ENCODE results near the gene WHRN. TPM values are rescaled to one million over a fixed set of nuclear protein-coding genes. Genes with fewer than 3 reads are reported as not detected.

WHRN gene
- total and polyA plus RNA-seq, 2 of the 8 experiments (the other 6 are each of a cell fraction or from before 2014, with no cell fraction given) = 4.4 to 7.7 TPM

DNA sequence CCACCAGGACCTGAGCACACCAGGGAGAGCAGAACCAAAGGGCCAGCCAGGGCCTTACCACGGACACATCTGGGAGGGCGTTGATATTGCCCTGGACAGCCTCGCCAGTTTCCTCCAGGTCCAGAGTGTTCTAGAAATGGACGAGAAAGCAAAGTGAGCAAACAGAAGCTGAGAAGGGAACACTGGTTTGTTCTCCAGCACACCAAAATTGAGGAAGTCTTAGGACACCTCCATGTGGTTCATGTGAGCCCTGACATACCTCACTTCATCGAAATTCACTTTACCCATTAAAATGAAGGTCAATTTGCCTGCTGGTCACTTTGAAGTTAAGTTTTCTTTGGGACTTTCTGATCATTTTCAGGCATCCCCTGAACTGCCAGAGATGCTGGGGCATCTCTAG lies 97.4 kb downstream of the WHRN start:
- no peak overlapping the region for H2BK20ac ChIP-seq (ENCODE audit: low read length)
- no peak overlapping the region for H2BK120ac ChIP-seq (replicated peaks; ENCODE audit: low read depth, low read length)
- CTCF ChIA-PET (ENCODE audit: partially characterized antibody) = interaction anchor here (0.9 to 11.0 kb wide), 10 partner anchors 20 to 268 kb away, joined by 3 to 271 read pairs (median 6); partner anchors contain the start of genes ATP6V1G1 and TEX53
- no peak overlapping the region for H3K27ac ChIP-seq (ENCODE audit: low read depth, low read length)
- no peaks in the 10 kb centered on the region for H3K9me3 ChIP-seq (ENCODE audit: insufficient read depth in 2 of 2, low read depth in 1 of 2, low read length in 1 of 2)
- peak overlapping the region; percentile 53; the same call in 1 of the 2 replicates for H2AK5ac ChIP-seq (ENCODE audit: low read depth, low read length)
- H3K79me2 ChIP-seq (ENCODE audit: control insufficient read depth in 1 of 2, insufficient read depth in 2 of 2, low read length in 2 of 2) = no peaks in the 10 kb centered on the region
- no peak overlapping the region for H4K91ac ChIP-seq (replicated peaks; ENCODE audit: insufficient read length, low read length)
- no peak overlapping the region for H2BK12ac ChIP-seq (ENCODE audit: low read depth, low read length)
- FAIRE-seq (no peak), DNase-seq (ENCODE audit: low read depth in 1 of 2, low spot score in 2 of 2) (no peak)
- no peaks in the 10 kb centered on the region for H4K20me1 ChIP-seq (replicated peaks in 1 of 2; ENCODE audit: control insufficient read depth in 1 of 2, insufficient read depth in 2 of 2, low read length in 2 of 2)
- no peaks in the 10 kb centered on the region for H3K27me3 ChIP-seq (replicated peaks in 1 of 4; ENCODE audit: control insufficient read depth in 3 of 4, extremely low read depth in 1 of 4, insufficient read depth in 3 of 4, low read length in 3 of 4)
- no peak overlapping the region for H2BK15ac ChIP-seq (ENCODE audit: low read length)
- H4K8ac ChIP-seq (ENCODE audit: extremely low read depth, insufficient read depth, low read length) = no peak overlapping the region
- 83% methylated on average over 3 of the region's 5 CpGs; no CpG with 5 or more reads in 1 of the 2 experiments for WGBS, 2 experiments (ENCODE audit: extremely low coverage in 1 of 2, insufficient coverage in 1 of 2, insufficient read length in 1 of 2, insufficient replicate concordance in 2 of 2, low coverage in 1 of 2, low lambda C conversion rate in 2 of 2, missing lambda C conversion rate in 1 of 2)
- H3K4me2 ChIP-seq (ENCODE audit: insufficient read depth in 1 of 2, low read depth in 2 of 2, low read length in 2 of 2) = no peak overlapping the region
- H3K23ac ChIP-seq (ENCODE audit: insufficient read length) = no peak overlapping the region
- H3K56ac ChIP-seq (replicated peaks; ENCODE audit: insufficient read length, low read depth, low read length) = no peak overlapping the region
- no peak overlapping the region for H3K9ac ChIP-seq (replicated peaks in 1 of 4; ENCODE audit: extremely low read depth in 1 of 4, low read depth in 3 of 4, low read length in 3 of 4)
- H4K5ac ChIP-seq (ENCODE audit: insufficient read length, low read depth, low read length) = no peak overlapping the region
- H3K4me3 ChIP-seq (ENCODE audit: extremely low read depth in 1 of 4, insufficient read depth in 2 of 4, low read depth in 3 of 4, low read length in 4 of 4) = no peak overlapping the region
- no peak overlapping the region for H2BK5ac ChIP-seq (ENCODE audit: low read depth, low read length)
- no peaks in the 10 kb centered on the region for H3K23me2 ChIP-seq (ENCODE audit: low read depth, low read length)
- H2AFZ ChIP-seq (ENCODE audit: low read length) = no peak overlapping the region
- H3K36me3 ChIP-seq (ENCODE audit: control insufficient read depth in 2 of 4, insufficient read depth in 4 of 4, low read length in 3 of 4) = no peaks in the 10 kb centered on the region; a peak in 1 of 8 replicates
- peaks cover 0 to 12% (median 6%) of the 10 kb centered on the region in 4 experiments; a peak in 5 of 7 replicates for H3K4me1 ChIP-seq (replicated peaks in 1 of 4; ENCODE audit: control insufficient read depth in 3 of 4, insufficient read depth in 4 of 4, low read length in 3 of 4)
- POLR2A ChIA-PET (ENCODE audit: partially characterized antibody) = interaction anchor here (0.9 to 2.5 kb wide), 4 partner anchors 10 to 192 kb away, joined by 3 to 7 read pairs (median 4); no protein-coding TSS in a partner anchor
- no peaks in the 10 kb centered on the region for H3K79me1 ChIP-seq (ENCODE audit: low read depth, low read length)
- no peak overlapping the region for H3K14ac ChIP-seq (ENCODE audit: insufficient read length)
- no peak overlapping the region for H3K18ac ChIP-seq (ENCODE audit: extremely low read depth, low read length)
- no peak overlapping the region for H3K4ac ChIP-seq (replicated peaks; ENCODE audit: insufficient read length, low read depth, low read length)
- TF ChIP-seq, protein P1, sequence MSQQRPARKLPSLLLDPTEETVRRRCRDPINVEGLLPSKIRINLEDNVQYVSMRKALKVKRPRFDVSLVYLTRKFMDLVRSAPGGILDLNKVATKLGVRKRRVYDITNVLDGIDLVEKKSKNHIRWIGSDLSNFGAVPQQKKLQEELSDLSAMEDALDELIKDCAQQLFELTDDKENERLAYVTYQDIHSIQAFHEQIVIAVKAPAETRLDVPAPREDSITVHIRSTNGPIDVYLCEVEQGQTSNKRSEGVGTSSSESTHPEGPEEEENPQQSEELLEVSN (IDR thresholded peaks at IDR 0.05) = no peak
- TF ChIP-seq, protein P2, sequence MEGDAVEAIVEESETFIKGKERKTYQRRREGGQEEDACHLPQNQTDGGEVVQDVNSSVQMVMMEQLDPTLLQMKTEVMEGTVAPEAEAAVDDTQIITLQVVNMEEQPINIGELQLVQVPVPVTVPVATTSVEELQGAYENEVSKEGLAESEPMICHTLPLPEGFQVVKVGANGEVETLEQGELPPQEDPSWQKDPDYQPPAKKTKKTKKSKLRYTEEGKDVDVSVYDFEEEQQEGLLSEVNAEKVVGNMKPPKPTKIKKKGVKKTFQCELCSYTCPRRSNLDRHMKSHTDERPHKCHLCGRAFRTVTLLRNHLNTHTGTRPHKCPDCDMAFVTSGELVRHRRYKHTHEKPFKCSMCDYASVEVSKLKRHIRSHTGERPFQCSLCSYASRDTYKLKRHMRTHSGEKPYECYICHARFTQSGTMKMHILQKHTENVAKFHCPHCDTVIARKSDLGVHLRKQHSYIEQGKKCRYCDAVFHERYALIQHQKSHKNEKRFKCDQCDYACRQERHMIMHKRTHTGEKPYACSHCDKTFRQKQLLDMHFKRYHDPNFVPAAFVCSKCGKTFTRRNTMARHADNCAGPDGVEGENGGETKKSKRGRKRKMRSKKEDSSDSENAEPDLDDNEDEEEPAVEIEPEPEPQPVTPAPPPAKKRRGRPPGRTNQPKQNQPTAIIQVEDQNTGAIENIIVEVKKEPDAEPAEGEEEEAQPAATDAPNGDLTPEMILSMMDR (IDR thresholded peaks at IDR 0.05; ENCODE audit: control extremely low read depth in 1 of 3, insufficient read depth in 1 of 3, low read depth in 1 of 3, low read length in 3 of 3) = no peak
- TF ChIP-seq CREB1 (IDR thresholded peaks at IDR 0.05) (no peak), CEBPB (IDR thresholded peaks at IDR 0.05; ENCODE audit: low read depth, low read length) (no peak), TEAD4 (IDR thresholded peaks at IDR 0.05; ENCODE audit: low read depth, low read length) (no peak), SP4 (IDR thresholded peaks at IDR 0.05; ENCODE audit: low read length) (no peak), RAD21 (IDR thresholded peaks at IDR 0.05 in 1 of 2, conservative IDR thresholded peaks at IDR 0.05 in 1 of 2; ENCODE audit: low read depth in 2 of 2, low read length in 2 of 2) (no peak), PHF8 (conservative IDR thresholded peaks at IDR 0.05; ENCODE audit: low read depth, low read length) (no peak)
- TF ChIP-seq, protein P3, sequence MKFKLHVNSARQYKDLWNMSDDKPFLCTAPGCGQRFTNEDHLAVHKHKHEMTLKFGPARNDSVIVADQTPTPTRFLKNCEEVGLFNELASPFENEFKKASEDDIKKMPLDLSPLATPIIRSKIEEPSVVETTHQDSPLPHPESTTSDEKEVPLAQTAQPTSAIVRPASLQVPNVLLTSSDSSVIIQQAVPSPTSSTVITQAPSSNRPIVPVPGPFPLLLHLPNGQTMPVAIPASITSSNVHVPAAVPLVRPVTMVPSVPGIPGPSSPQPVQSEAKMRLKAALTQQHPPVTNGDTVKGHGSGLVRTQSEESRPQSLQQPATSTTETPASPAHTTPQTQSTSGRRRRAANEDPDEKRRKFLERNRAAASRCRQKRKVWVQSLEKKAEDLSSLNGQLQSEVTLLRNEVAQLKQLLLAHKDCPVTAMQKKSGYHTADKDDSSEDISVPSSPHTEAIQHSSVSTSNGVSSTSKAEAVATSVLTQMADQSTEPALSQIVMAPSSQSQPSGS (IDR thresholded peaks at IDR 0.05; ENCODE audit: low read length) = no peak

Data from H1 (cell line).